HCT116 (cell line): Measurements from ENCODE around the gene EPHB4.

Experiments used
- EGR1 ChIP-seq: IDR thresholded peaks from 2 replicates; pipeline ENCODE4 v1.6.1; 2012; ENCODE audit warnings: low read depth
- TF ChIP-seq, protein P1 (sequence below), 3 experiments: fragments of 200-600 bp in 1 of 3; sonication (generic) in 1 of 3; IDR thresholded peaks in 2 of 3; conservative IDR thresholded peaks in 1 of 3; 2 replicates each; pipeline ENCODE4 v1.5.1; 2012 to 2017; ENCODE audit warnings: low read depth in 2 of 3, low read length in 2 of 3, antibody characterized with exemption in 1 of 3, borderline replicate concordance in 1 of 3, control low read depth in 1 of 3, mild to moderate bottlenecking in 1 of 3, mixed read lengths in 1 of 3, mixed run types in 1 of 3, moderate library complexity in 1 of 3; ENCODE audit not compliant: insufficient read depth in 1 of 3
- TF ChIP-seq, protein P2 (sequence below): IDR thresholded peaks from 2 replicates; pipeline ENCODE4 v1.6.1; 2012

DNA sequence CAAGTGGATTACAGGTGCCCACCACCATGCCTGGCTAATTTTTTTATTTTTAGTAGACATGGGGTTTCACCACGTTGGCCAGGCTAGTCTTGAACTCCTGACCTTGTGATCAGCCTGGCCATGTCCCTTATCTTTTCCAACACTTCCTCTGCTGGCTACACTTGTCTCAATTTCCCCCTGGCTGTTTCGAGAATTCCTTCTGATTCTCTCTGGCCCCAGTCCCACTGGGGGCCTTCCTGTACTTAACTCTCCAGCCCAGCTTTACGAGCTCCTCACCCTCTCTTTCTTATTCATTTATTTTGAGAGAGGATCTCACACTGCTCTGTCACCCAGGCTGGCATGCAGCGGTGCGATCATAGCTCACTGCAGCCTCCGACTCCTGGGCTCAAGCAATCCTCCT lies 8.5 kb downstream of the EPHB4 start:
- TF ChIP-seq, protein P1, sequence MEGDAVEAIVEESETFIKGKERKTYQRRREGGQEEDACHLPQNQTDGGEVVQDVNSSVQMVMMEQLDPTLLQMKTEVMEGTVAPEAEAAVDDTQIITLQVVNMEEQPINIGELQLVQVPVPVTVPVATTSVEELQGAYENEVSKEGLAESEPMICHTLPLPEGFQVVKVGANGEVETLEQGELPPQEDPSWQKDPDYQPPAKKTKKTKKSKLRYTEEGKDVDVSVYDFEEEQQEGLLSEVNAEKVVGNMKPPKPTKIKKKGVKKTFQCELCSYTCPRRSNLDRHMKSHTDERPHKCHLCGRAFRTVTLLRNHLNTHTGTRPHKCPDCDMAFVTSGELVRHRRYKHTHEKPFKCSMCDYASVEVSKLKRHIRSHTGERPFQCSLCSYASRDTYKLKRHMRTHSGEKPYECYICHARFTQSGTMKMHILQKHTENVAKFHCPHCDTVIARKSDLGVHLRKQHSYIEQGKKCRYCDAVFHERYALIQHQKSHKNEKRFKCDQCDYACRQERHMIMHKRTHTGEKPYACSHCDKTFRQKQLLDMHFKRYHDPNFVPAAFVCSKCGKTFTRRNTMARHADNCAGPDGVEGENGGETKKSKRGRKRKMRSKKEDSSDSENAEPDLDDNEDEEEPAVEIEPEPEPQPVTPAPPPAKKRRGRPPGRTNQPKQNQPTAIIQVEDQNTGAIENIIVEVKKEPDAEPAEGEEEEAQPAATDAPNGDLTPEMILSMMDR (IDR thresholded peaks at IDR 0.05 in 2 of 3, conservative IDR thresholded peaks at IDR 0.05 in 1 of 3; ENCODE audit: borderline replicate concordance in 1 of 3, insufficient read depth in 1 of 3, low read depth in 2 of 3, low read length in 2 of 3) = no peak
- TF ChIP-seq, protein P2, sequence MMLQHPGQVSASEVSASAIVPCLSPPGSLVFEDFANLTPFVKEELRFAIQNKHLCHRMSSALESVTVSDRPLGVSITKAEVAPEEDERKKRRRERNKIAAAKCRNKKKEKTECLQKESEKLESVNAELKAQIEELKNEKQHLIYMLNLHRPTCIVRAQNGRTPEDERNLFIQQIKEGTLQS = no peak
- TF ChIP-seq EGR1 = no peak
